OCI-LY1 (cell line): ENCODE data around the gene ATP8A2.

Experiments
- H2AFZ ChIP-seq: fragments of 200-600 bp; sonication (generic), shearing (Covaris generic); 2 replicates; pipeline ENCODE4 v1.6.0; 2014; ENCODE audit warnings: antibody characterized with exemption, mild to moderate bottlenecking, low read length
- H3F3A ChIP-seq: fragments of 200-600 bp; sonication (generic), shearing (Covaris generic); 2 replicates; pipeline ENCODE4 v1.6.0; 2014; ENCODE audit warnings: mild to moderate bottlenecking, antibody characterized with exemption, low read length, moderate library complexity; ENCODE audit not compliant: insufficient read depth
- H3K27ac ChIP-seq: fragments of 200-600 bp; sonication (generic); 2 replicates; pipeline ENCODE4 v1.5.1; 2014; ENCODE audit warnings: low read length, mixed run types, mild to moderate bottlenecking, low read depth; ENCODE audit not compliant: poor library complexity, severe bottlenecking
- H3K27me3 ChIP-seq: fragments of 200-600 bp; sonication (generic); 2 replicates; pipeline ENCODE4 v1.6.0; 2014; ENCODE audit warnings: antibody characterized with exemption, mild to moderate bottlenecking, low read length, moderate library complexity; ENCODE audit not compliant: insufficient read depth
- H3K36me3 ChIP-seq: fragments of 200-600 bp; sonication (generic); 2 replicates; pipeline ENCODE4 v1.6.1; 2014; ENCODE audit warnings: mild to moderate bottlenecking, antibody characterized with exemption, low read length, moderate library complexity, mixed read lengths; ENCODE audit not compliant: insufficient read depth
- H3K4me1 ChIP-seq: fragments of 200-600 bp; sonication (generic); 2 replicates; pipeline ENCODE4 v1.5.1; 2014; ENCODE audit warnings: mild to moderate bottlenecking, low read length, moderate library complexity; ENCODE audit not compliant: insufficient read depth, severe bottlenecking
- H3K4me2 ChIP-seq: fragments of 200-600 bp; sonication (generic), shearing (Covaris generic); 2 replicates; pipeline ENCODE4 v1.6.1; 2014; ENCODE audit warnings: low read length
- H3K4me3 ChIP-seq: fragments of 200-600 bp; sonication (generic); 2 replicates; pipeline ENCODE4 v1.5.1; 2014; ENCODE audit warnings: low read length, low read depth, mild to moderate bottlenecking, mixed read lengths; ENCODE audit not compliant: poor library complexity, severe bottlenecking
- H3K79me2 ChIP-seq: fragments of 200-600 bp; shearing (Covaris generic); 2 replicates; pipeline ENCODE4 v1.6.1; 2016; ENCODE audit warnings: mixed run types, low read length, mixed read lengths; ENCODE audit not compliant: insufficient read depth
- H3K9ac ChIP-seq: fragments of 200-600 bp; sonication (generic), shearing (Covaris generic); 2 replicates; pipeline ENCODE4 v1.6.1; 2014; ENCODE audit warnings: mild to moderate bottlenecking, low read length, mixed read lengths
- H3K9me2 ChIP-seq: fragments of 200-600 bp; sonication (generic), shearing (Covaris generic); 2 replicates; pipeline ENCODE4 v1.6.1; 2014; ENCODE audit warnings: low read depth, mild to moderate bottlenecking, low read length, mixed read lengths
- H3K9me3 ChIP-seq: fragments of 200-600 bp; shearing (Covaris generic); 2 replicates; pipeline ENCODE4 v1.6.1; 2014; ENCODE audit warnings: low read length, mixed read lengths
- H4K20me1 ChIP-seq: fragments of 200-600 bp; sonication (generic), shearing (Covaris generic); 2 replicates; pipeline ENCODE4 v1.6.0; 2016; ENCODE audit warnings: mild to moderate bottlenecking, low read length; ENCODE audit not compliant: insufficient read depth
- EZH2 ChIP-seq: fragments of 200-600 bp; sonication (generic), shearing (Covaris generic); IDR thresholded peaks from 2 replicates; pipeline ENCODE4 v1.8.0; 2017; ENCODE audit warnings: borderline replicate concordance, mixed run types, mild to moderate bottlenecking, antibody characterized with exemption, low read length, moderate library complexity, mixed read lengths
- TF ChIP-seq, protein P1 (sequence below): fragments of 200-600 bp; sonication (generic), shearing (Covaris generic); IDR thresholded peaks from 2 replicates; pipeline ENCODE4 v1.5.1; 2017; ENCODE audit warnings: mild to moderate bottlenecking, antibody characterized with exemption, low read length, moderate library complexity, mixed read lengths

Gene ATP8A2

GRCh38 chr13:25966086-25966485 is 594.3 kb downstream of the ATP8A2 start:
- H3K9me3 ChIP-seq: no peaks in the 10 kb centered on the region
- H3K4me3 ChIP-seq: no peak overlapping the region
- no peaks in the 10 kb centered on the region for H3K79me2 ChIP-seq
- H2AFZ ChIP-seq: no peak overlapping the region
- no peak overlapping the region for H3K9ac ChIP-seq
- H3F3A ChIP-seq: no peaks in the 10 kb centered on the region
- no peaks in the 10 kb centered on the region for H4K20me1 ChIP-seq
- H3K4me1 ChIP-seq: no peaks in the 10 kb centered on the region
- no peaks in the 10 kb centered on the region for H3K36me3 ChIP-seq
- no peak overlapping the region for H3K27ac ChIP-seq
- H3K27me3 ChIP-seq: no peaks in the 10 kb centered on the region
- TF ChIP-seq, protein P1, sequence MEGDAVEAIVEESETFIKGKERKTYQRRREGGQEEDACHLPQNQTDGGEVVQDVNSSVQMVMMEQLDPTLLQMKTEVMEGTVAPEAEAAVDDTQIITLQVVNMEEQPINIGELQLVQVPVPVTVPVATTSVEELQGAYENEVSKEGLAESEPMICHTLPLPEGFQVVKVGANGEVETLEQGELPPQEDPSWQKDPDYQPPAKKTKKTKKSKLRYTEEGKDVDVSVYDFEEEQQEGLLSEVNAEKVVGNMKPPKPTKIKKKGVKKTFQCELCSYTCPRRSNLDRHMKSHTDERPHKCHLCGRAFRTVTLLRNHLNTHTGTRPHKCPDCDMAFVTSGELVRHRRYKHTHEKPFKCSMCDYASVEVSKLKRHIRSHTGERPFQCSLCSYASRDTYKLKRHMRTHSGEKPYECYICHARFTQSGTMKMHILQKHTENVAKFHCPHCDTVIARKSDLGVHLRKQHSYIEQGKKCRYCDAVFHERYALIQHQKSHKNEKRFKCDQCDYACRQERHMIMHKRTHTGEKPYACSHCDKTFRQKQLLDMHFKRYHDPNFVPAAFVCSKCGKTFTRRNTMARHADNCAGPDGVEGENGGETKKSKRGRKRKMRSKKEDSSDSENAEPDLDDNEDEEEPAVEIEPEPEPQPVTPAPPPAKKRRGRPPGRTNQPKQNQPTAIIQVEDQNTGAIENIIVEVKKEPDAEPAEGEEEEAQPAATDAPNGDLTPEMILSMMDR: no peak
- TF ChIP-seq EZH2: no peak
- H3K4me2 ChIP-seq: no peak overlapping the region
- H3K9me2 ChIP-seq: no peaks in the 10 kb centered on the region

- H3K9me3 ChIP-seq: no peaks in the 10 kb centered on the region
- H3K4me3 ChIP-seq: no peak overlapping the region
- no peak overlapping the region for H3K27ac ChIP-seq
- no peaks in the 10 kb centered on the region for H3F3A ChIP-seq
- H4K20me1 ChIP-seq: no peaks in the 10 kb centered on the region
- H2AFZ ChIP-seq: no peak overlapping the region
- H3K4me2 ChIP-seq: no peak overlapping the region
- no peaks in the 10 kb centered on the region for H3K9me2 ChIP-seq
- H3K27me3 ChIP-seq: no peaks in the 10 kb centered on the region
- no peaks in the 10 kb centered on the region for H3K36me3 ChIP-seq
- no peaks in the 10 kb centered on the region for H3K4me1 ChIP-seq
- TF ChIP-seq EZH2: no peak
- TF ChIP-seq, protein P1: no peak
- H3K79me2 ChIP-seq: no peaks in the 10 kb centered on the region
- no peak overlapping the region for H3K9ac ChIP-seq
These were observed 595.4 kb downstream of the ATP8A2 start for GRCh38 chr13:25967144-25967543.

GRCh38 chr13:25971047-25971446 is 599.3 kb downstream of the ATP8A2 start:
- Histone ChIP-seq H3K27me3 (no peaks in the 10 kb centered on the region), H3K4me3 (no peak overlapping the region), H2AFZ (no peak overlapping the region), H3K79me2 (no peaks in the 10 kb centered on the region), H3K9me3 (no peaks in the 10 kb centered on the region), H3K9me2 (no peaks in the 10 kb centered on the region), H3K4me1 (no peaks in the 10 kb centered on the region), H3F3A (no peaks in the 10 kb centered on the region), H3K36me3 (no peaks in the 10 kb centered on the region), H3K27ac (no peak overlapping the region), H4K20me1 (no peaks in the 10 kb centered on the region), H3K9ac (no peak overlapping the region), H3K4me2 (no peak overlapping the region)
- TF ChIP-seq, protein P1: no peak
- TF ChIP-seq EZH2: no peak
